ENCODE measurements around the gene AMER1. TPM values are rescaled to one million over a fixed set of nuclear protein-coding genes. Genes with fewer than 3 reads are reported as not detected.

The AMER1 gene
- total RNA-seq, 2 experiments from 2014 or later, result 3.4 TPM

DNA sequence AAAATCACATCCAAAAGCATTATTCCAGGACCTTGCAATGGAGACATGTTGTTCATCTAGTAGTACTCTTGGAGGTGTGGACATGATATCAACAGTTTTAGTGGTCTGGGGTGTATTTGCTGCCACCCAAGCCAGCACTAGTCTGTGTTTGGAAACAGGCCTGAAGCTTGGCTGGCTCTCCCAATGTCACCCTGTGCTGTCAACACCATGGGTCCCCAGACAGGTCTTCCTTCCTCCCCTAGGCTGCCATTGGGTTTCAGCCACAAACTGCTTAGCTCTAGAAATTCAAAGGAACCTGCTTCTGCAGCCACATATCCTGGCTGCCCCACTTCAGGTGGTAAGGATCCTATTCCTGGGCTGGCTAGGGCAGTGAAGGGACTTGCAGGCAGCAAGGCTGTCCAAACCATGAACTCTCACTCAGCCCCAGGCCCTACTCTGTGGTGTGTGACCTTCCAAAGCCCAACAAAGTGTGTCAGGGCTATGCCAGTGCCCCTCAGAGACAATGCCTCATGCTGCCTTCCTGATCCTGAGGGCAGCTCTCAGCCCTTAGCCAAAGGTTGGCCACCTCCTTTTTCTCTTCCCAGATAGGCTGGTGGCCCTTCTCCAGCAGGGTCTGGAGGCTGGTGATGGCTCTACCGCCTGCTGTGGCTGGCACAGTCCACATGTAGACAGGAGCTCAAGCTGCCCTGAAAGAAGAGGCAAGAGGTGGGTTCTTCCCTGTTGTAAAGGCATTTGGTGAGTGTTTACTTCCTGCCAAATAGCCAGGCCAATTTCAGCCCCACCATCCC is 18.3 kb downstream of the AMER1 start:
- intact Hi-C loops (cut with micrococcal nuclease), result no loop called here
- ATAC-seq, result no peak

GRCh38 chrX:64184396-64184795 is 21.1 kb downstream of the AMER1 start:
- no peak for TF ChIP-seq CTCF (IDR thresholded peaks at IDR 0.05)
- H3K27me3 Mint-ChIP-seq, result no peaks in the 10 kb centered on the region
- H3K27ac Mint-ChIP-seq, result no peak overlapping the region
- ATAC-seq (no peak), DNase-seq (no peak)
- H3K36me3 Mint-ChIP-seq (ENCODE audit: low read depth), result no peaks in the 10 kb centered on the region
- CTCF ChIA-PET, result no interaction called here
- no peak overlapping the region for H3K4me3 Mint-ChIP-seq
- POLR2A ChIA-PET, result no interaction called here
- no peaks in the 10 kb centered on the region for H3K4me1 Mint-ChIP-seq (ENCODE audit: low read depth)
- no peaks in the 10 kb centered on the region for H3K9me3 Mint-ChIP-seq
- intact Hi-C loops (cut with micrococcal nuclease), result no loop called here

More for the DNA sequence above, 18.3 kb downstream of the AMER1 start:
- peaks cover 7% of the 10 kb centered on the region for H3K36me3 Mint-ChIP-seq (ENCODE audit: low read depth)
- no peak for TF ChIP-seq CTCF (IDR thresholded peaks at IDR 0.05)
- H3K9me3 Mint-ChIP-seq, result no peaks in the 10 kb centered on the region
- H3K4me3 Mint-ChIP-seq, result no peak overlapping the region
- no peaks in the 10 kb centered on the region for H3K4me1 Mint-ChIP-seq (ENCODE audit: low read depth)
- no peaks in the 10 kb centered on the region for H3K27me3 Mint-ChIP-seq
- CTCF ChIA-PET, result no interaction called here
- POLR2A ChIA-PET, result interaction anchor here (2.0 kb wide), 1 partner anchor 18 kb away, joined by 5 read pairs; the partner anchor contains the start of gene AMER1
- DNase-seq, result no peak
- H3K27ac Mint-ChIP-seq, result no peak overlapping the region

GRCh38 chrX:64182208-64182607 is 23.3 kb downstream of the AMER1 start:
- no peak for ATAC-seq
- CTCF ChIA-PET, result no interaction called here

DNA sequence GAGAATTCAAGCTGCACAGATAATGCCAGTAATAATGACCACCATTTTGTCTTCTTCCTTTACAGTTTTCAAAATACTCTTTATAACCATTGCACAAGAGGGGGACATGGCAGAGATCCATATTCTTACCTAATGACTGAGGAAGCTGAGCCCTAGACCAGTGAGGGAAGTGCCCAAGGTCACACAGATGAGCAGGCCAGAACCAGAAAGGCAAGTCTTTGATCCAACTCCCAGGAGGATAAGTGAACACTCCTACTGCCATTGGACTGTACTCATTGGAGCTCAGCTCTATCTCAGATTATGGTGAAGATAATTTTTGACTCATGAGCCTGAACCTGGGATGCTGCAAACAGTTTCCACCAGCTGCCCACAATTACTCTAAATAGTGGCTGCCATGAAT is 28.6 kb downstream of the AMER1 start:
- POLR2A ChIA-PET, result no interaction called here
- DNase-seq (no peak), ATAC-seq (no peak)
- no peak overlapping the region for H3K4me3 Mint-ChIP-seq
- no peak overlapping the region for H3K27ac Mint-ChIP-seq
- H3K4me1 Mint-ChIP-seq (ENCODE audit: low read depth), result no peaks in the 10 kb centered on the region
- intact Hi-C loops (cut with micrococcal nuclease), result no loop called here
- no peaks in the 10 kb centered on the region for H3K36me3 Mint-ChIP-seq (ENCODE audit: low read depth)
- no peaks in the 10 kb centered on the region for H3K9me3 Mint-ChIP-seq
- H3K27me3 Mint-ChIP-seq, result no peaks in the 10 kb centered on the region
- no peak for TF ChIP-seq CTCF (IDR thresholded peaks at IDR 0.05)
- CTCF ChIA-PET, result no interaction called here

More at GRCh38 chrX:64182208-64182607, 23.3 kb downstream of the AMER1 start:
- Mint-ChIP-seq H3K9me3 (no peaks in the 10 kb centered on the region), H3K27ac (no peak overlapping the region), H3K4me3 (no peak overlapping the region), H3K27me3 (no peaks in the 10 kb centered on the region), H3K4me1 (ENCODE audit: low read depth) (no peaks in the 10 kb centered on the region), H3K36me3 (ENCODE audit: low read depth) (no peaks in the 10 kb centered on the region)
- intact Hi-C loops (cut with micrococcal nuclease), result no loop called here
- no peak for DNase-seq
- no peak for TF ChIP-seq CTCF (IDR thresholded peaks at IDR 0.05)
- POLR2A ChIA-PET, result no interaction called here

- H3K4me1 Mint-ChIP-seq (ENCODE audit: low read depth), result no peaks in the 10 kb centered on the region
- no peaks in the 10 kb centered on the region for H3K36me3 Mint-ChIP-seq (ENCODE audit: low read depth)
- DNase-seq, result no peak
- H3K9me3 Mint-ChIP-seq, result no peaks in the 10 kb centered on the region
- H3K27ac Mint-ChIP-seq, result no peak overlapping the region
- ATAC-seq, result no peak
- intact Hi-C loops (cut with micrococcal nuclease), result no loop called here
- ChIA-PET POLR2A (interaction anchor here (0.7 kb wide), 1 partner anchor 18 kb away, joined by 4 read pairs; no protein-coding TSS in a partner anchor), CTCF (no interaction called here)
- no peak for TF ChIP-seq CTCF (IDR thresholded peaks at IDR 0.05)
- H3K4me3 Mint-ChIP-seq, result no peak overlapping the region
- no peaks in the 10 kb centered on the region for H3K27me3 Mint-ChIP-seq
Measured at GRCh38 chrX:64169988-64170387, 35.5 kb downstream of the AMER1 start.

Data from activated CD8-positive, alpha-beta T cell treated with anti-CD3 and anti-CD28 coated beads for 36 hours (primary cell).